SU-DHL-6 (cell line): ENCODE data around the gene MTPN.

ENCODE experiments used
- H2AFZ ChIP-seq: fragments of 200-600 bp; sonication (generic); 2 replicates; pipeline ENCODE4 v1.6.1; 2014; ENCODE audit warnings: low read depth, mild to moderate bottlenecking, moderate library complexity, mixed read lengths, antibody characterized with exemption, low read length; ENCODE audit not compliant: severe bottlenecking
- H3F3A ChIP-seq: fragments of 200-600 bp; shearing (Covaris generic); 2 replicates; pipeline ENCODE4 v1.6.0; 2016; ENCODE audit warnings: antibody characterized with exemption, mild to moderate bottlenecking; ENCODE audit not compliant: insufficient read depth
- H3K27ac ChIP-seq: fragments of 200-600 bp; sonication (generic); 2 replicates; pipeline ENCODE4 v1.5.1; 2016; ENCODE audit warnings: low read depth, mild to moderate bottlenecking, low read length, moderate library complexity, mixed read lengths
- H3K27me3 ChIP-seq: fragments of 200-600 bp; sonication (generic), shearing (Covaris generic); 2 replicates; pipeline ENCODE4 v1.6.0; 2014; ENCODE audit warnings: mild to moderate bottlenecking, low read length
- H3K36me3 ChIP-seq: fragments of 200-600 bp; sonication (generic); 2 replicates; pipeline ENCODE4 v1.6.1; 2014; ENCODE audit warnings: mild to moderate bottlenecking, low read length, mixed read lengths
- H3K4me2 ChIP-seq: fragments of 300-600, 200-600 bp; shearing (Covaris generic), sonication (generic); 2 replicates; pipeline ENCODE4 v1.6.0; 2014; ENCODE audit warnings: low read length, low read depth, mild to moderate bottlenecking; ENCODE audit not compliant: poor library complexity, severe bottlenecking
- H3K4me3 ChIP-seq: fragments of 200-600 bp; sonication (generic); 2 replicates; pipeline ENCODE4 v1.5.1; 2014; ENCODE audit warnings: antibody characterized with exemption, low read length, mild to moderate bottlenecking, mixed read lengths; ENCODE audit not compliant: insufficient read depth, poor library complexity, severe bottlenecking
- H3K79me2 ChIP-seq: fragments of 200-600 bp; sonication (generic); 2 replicates; pipeline ENCODE4 v1.6.1; 2014; ENCODE audit warnings: mild to moderate bottlenecking, low read length, moderate library complexity; ENCODE audit not compliant: insufficient read depth
- H3K9ac ChIP-seq: fragments of 200-600 bp; sonication (generic); 2 replicates; pipeline ENCODE4 v1.7.0; 2014; ENCODE audit warnings: mild to moderate bottlenecking, low read length
- H3K9me2 ChIP-seq: fragments of 200-600 bp; sonication (generic); replicated peaks from 2 replicates; pipeline ENCODE4 v1.6.1; 2014; ENCODE audit warnings: low read length; ENCODE audit not compliant: insufficient read depth
- H3K9me3 ChIP-seq: fragments of 200-600 bp; sonication (generic); 2 replicates; pipeline ENCODE4 v1.6.1; 2014; ENCODE audit warnings: low read length, mixed read lengths; ENCODE audit not compliant: insufficient read depth
- H4K20me1 ChIP-seq: fragments of 200-600 bp; sonication (generic); 2 replicates; pipeline ENCODE4 v1.6.1; 2014; ENCODE audit warnings: low read depth, mild to moderate bottlenecking, antibody characterized with exemption, low read length, moderate library complexity, mixed read lengths
- CTCF ChIP-seq: fragments of 200-600 bp; sonication (generic); IDR thresholded peaks from one replicate; pipeline ENCODE4 v1.5.1; 2017; ENCODE audit warnings: antibody characterized with exemption, mild to moderate bottlenecking, low read length, moderate library complexity; ENCODE audit not compliant: insufficient read depth, poor library complexity, severe bottlenecking
- EZH2phosphoT487 ChIP-seq: fragments of 200-600 bp; sonication (generic), shearing (Covaris generic); conservative IDR thresholded peaks from 2 replicates; pipeline ENCODE4 v1.6.1; 2018; ENCODE audit warnings: mild to moderate bottlenecking, antibody characterized with exemption, low read length, moderate library complexity, mixed read lengths

Gene MTPN

DNA sequence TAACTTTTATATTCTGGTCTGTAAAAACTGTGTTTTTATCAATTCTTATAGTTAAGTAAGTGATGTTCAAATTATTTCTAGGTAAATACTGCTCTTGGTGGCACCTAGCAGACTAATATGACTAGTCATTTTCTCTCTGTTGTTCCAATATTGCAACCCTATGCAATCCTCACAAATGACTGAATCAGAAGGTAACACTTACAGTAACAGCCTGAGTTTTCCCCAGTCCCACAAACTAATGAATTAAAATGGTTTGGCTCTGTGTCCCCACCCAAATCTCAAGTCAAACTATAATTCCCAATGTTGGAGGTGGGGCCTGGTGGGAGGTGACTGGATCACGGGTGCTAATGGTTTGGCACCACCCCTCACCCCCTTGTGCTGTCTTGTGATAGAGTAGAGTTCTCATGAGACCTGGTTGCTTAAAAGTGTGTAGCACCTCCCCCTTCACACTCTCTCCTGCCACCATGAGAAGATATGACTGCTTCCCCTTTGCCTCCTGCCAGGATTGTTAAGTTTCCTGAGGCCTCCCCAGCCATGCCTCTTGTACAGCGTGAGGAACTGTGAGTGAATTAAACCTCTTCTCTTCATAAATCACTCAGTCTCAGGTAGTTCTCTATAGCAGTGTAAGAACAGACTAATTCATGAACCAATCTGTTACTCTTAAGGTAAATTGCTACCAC, 43.5 kb downstream of the MTPN start:
- no peak overlapping the region for H3K4me2 ChIP-seq
- H2AFZ ChIP-seq, result no peak overlapping the region
- H4K20me1 ChIP-seq, result peaks cover 16% of the 10 kb centered on the region
- H3F3A ChIP-seq, result no peaks in the 10 kb centered on the region
- no peak overlapping the region for H3K4me3 ChIP-seq
- H3K9me2 ChIP-seq, result no peaks in the 10 kb centered on the region
- H3K27me3 ChIP-seq, result no peaks in the 10 kb centered on the region
- H3K9me3 ChIP-seq, result no peaks in the 10 kb centered on the region
- H3K9ac ChIP-seq, result no peak overlapping the region
- peaks cover 70% of the 10 kb centered on the region for H3K79me2 ChIP-seq
- no peak for TF ChIP-seq CTCF
- peaks cover 12% of the 10 kb centered on the region; the same call in 1 of the 2 replicates for H3K36me3 ChIP-seq
- no peak overlapping the region for H3K27ac ChIP-seq

- Histone ChIP-seq H3K9me3 (no peaks in the 10 kb centered on the region), H2AFZ (no peak overlapping the region), H4K20me1 (peaks cover 10% of the 10 kb centered on the region), H3K36me3 (peaks cover 14% of the 10 kb centered on the region; the same call in 1 of the 2 replicates), H3K4me2 (no peak overlapping the region), H3K27me3 (no peaks in the 10 kb centered on the region), H3K79me2 (peaks cover 55% of the 10 kb centered on the region), H3K27ac (no peak overlapping the region), H3K9me2 (no peaks in the 10 kb centered on the region), H3F3A (no peaks in the 10 kb centered on the region), H3K9ac (no peak overlapping the region), H3K4me3 (no peak overlapping the region)
- TF ChIP-seq CTCF, result no peak
- TF ChIP-seq EZH2phosphoT487, result no peak
Observed at GRCh38 chr7:135932131-135932530, 45.0 kb downstream of the MTPN start.

DNA sequence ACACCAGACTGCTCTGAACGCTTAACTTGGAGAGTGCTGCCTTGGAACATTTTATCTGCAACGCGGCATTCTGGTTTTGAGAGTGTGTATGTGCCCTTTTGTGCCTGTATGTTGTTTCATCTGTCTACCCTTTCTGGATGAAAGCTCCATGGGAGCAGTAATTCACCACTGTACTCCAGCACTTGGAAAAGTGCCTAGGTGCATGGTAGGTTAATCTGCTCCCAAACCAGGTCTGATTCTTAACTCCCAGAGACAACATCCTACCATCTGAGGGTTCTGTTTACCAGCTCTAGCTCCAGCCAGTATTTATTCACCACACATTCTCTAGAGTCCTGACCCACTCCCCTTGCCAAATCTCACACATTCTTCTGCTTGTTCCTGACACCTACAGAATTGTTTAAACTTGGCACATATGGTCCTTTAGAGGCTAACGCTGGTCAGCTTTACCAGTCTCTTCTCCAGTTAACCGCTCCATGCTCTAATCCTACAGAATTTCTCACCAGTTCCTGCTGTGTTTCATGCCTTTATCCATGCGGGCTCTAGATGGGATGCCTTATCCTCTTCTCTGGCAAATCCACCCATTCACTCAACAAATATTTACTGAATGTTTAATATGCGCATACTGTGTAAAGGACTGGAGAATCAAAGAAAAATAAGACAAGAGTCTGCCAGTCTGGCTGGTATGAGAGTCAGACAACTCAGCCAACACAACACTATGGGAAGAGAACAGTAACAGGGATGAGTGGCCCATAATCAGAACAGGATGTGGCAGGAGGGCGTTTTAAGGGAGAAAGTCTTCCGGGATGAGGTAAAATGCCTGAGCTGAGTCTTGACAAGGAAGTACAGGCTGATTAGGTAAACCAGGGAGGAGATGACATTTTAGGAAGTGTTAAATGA, 46.3 kb downstream of the MTPN start:
- no peak overlapping the region for H3K9ac ChIP-seq

More for the DNA sequence above, 46.3 kb downstream of the MTPN start:
- Histone ChIP-seq H3K9me2 (no peaks in the 10 kb centered on the region), H3K9me3 (no peaks in the 10 kb centered on the region), H3K27ac (no peak overlapping the region), H2AFZ (no peak overlapping the region), H3K27me3 (no peaks in the 10 kb centered on the region), H4K20me1 (peaks cover 3% of the 10 kb centered on the region), H3F3A (no peaks in the 10 kb centered on the region), H3K79me2 (peaks cover 44% of the 10 kb centered on the region), H3K36me3 (peaks cover 14% of the 10 kb centered on the region; the same call in 1 of the 2 replicates), H3K4me3 (no peak overlapping the region), H3K4me2 (no peak overlapping the region)
- TF ChIP-seq CTCF (no peak), EZH2phosphoT487 (no peak)
